ENCODE measurements around the gene THEM4.

- TF ChIP-seq CTCF (IDR thresholded peaks at IDR 0.05; ENCODE audit: insufficient read depth, low read depth, low read length) (no peak), EZH2 (IDR thresholded peaks at IDR 0.05; ENCODE audit: insufficient read depth, low read length) (no peak)
These were observed 17.1 kb downstream of the THEM4 start for GRCh38 chr1:151892190-151892589.

All from astrocyte (in vitro differentiated cells and primary cell).